HEK293T (cell line): ENCODE data around the gene SCAI.
A peak's percentile ranks its signal among the peaks of the same experiment; 100 is the strongest.

ENCODE experiments used
- CTCF ChIA-PET: fragments of 350-600 bp; formaldehyde crosslinking; extraction: SDS; loops from one replicate; lab custom pipeline; 2021; ENCODE audit warnings: antibody characterized with exemption, inconsistent platforms; lab: Yijun Ruan, JAX
- POLR2A ChIA-PET: fragments of 350-600 bp; formaldehyde crosslinking; extraction: SDS; loops from one replicate; lab custom pipeline; 2020; ENCODE audit warnings: antibody characterized with exemption, inconsistent platforms; lab: Yijun Ruan, JAX
- DNase-seq: peaks from one replicate; pipeline ENCODE4 v3.0.0; 2012; ENCODE audit warnings: mixed read lengths; ENCODE audit errors: extremely low spot score
- ARNT ChIP-seq: fragments of 450-650 bp; IDR thresholded peaks from 2 replicates; pipeline ENCODE4 v1.6.1; 2017; ENCODE audit warnings: mild to moderate bottlenecking
- BHLHE40 ChIP-seq: fragments of 450-650 bp; IDR thresholded peaks from 2 replicates; pipeline ENCODE4 v1.6.1; 2016; ENCODE audit warnings: mild to moderate bottlenecking, moderate library complexity, borderline replicate concordance
- CTBP1 ChIP-seq: fragments of 450-650 bp; IDR thresholded peaks from 2 replicates; pipeline ENCODE4 v1.6.1; 2016; ENCODE audit warnings: borderline replicate concordance
- ELF4 ChIP-seq: fragments of 450-650 bp; IDR thresholded peaks from 2 replicates; pipeline ENCODE4 v1.6.1; 2017; ENCODE audit warnings: antibody characterized with exemption
- FOXA1 ChIP-seq: fragments of 450-650 bp; IDR thresholded peaks from 2 replicates; pipeline ENCODE4 v1.6.1; 2016; ENCODE audit warnings: mild to moderate bottlenecking
- FOXK2 ChIP-seq: fragments of 450-650 bp; IDR thresholded peaks from 2 replicates; pipeline ENCODE4 v1.6.1; 2016; ENCODE audit warnings: mild to moderate bottlenecking
- FOXM1 ChIP-seq: fragments of 450-650 bp; IDR thresholded peaks from 2 replicates; pipeline ENCODE4 v1.6.1; 2017; ENCODE audit warnings: mild to moderate bottlenecking, borderline replicate concordance
- HDGF ChIP-seq: fragments of 450-650 bp; IDR thresholded peaks from 2 replicates; pipeline ENCODE4 v1.6.1; 2017; ENCODE audit warnings: antibody characterized with exemption, borderline replicate concordance
- L3MBTL2 ChIP-seq: fragments of 450-650 bp; conservative IDR thresholded peaks from 2 replicates; pipeline ENCODE4 v1.6.1; 2016; ENCODE audit warnings: mild to moderate bottlenecking
- LEF1 ChIP-seq: fragments of 450-650 bp; IDR thresholded peaks from 2 replicates; pipeline ENCODE4 v1.6.1; 2017; ENCODE audit warnings: mild to moderate bottlenecking, borderline replicate concordance
- NFRKB ChIP-seq: fragments of 450-650 bp; IDR thresholded peaks from 2 replicates; pipeline ENCODE4 v1.6.1; 2016; ENCODE audit warnings: mild to moderate bottlenecking, moderate library complexity
- PKNOX1 ChIP-seq: fragments of 450-650 bp; IDR thresholded peaks from 2 replicates; pipeline ENCODE4 v1.6.1; 2016
- SP1 ChIP-seq: fragments of 450-650 bp; IDR thresholded peaks from 2 replicates; pipeline ENCODE4 v1.6.1; 2017
- SUZ12 ChIP-seq: fragments of 450-650 bp; IDR thresholded peaks from 2 replicates; pipeline ENCODE4 v1.6.1; 2016; ENCODE audit warnings: mild to moderate bottlenecking
- TARDBP ChIP-seq: fragments of 450-650 bp; IDR thresholded peaks from 2 replicates; pipeline ENCODE4 v1.6.1; 2016
- ZNF384 ChIP-seq: fragments of 450-650 bp; IDR thresholded peaks from 2 replicates; pipeline ENCODE4 v1.6.1; 2016

The SCAI gene

GRCh38 chr9:124897570-124898460, 245.5 kb downstream of the SCAI start:
- no peak for DNase-seq
- CTCF ChIA-PET: no interaction called here

DNA sequence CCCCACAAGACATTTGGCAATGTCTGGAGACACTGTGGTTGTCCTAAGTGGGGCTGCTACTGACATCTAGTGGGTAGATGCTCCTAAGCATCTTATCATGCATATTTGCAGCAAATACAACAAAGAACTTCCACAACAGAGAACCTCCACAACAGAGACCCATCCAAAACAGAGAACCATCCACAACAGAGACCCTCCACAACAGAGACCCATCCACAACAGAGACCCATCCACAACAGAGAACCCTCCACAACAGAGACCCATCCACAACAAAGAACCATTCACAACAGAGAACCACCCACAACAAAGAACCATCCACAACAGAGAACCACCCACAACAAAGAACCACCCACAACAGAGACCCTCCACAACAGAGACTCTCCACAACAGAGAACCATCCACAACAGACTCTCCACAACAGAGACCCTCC, 248.6 kb downstream of the SCAI start:
- peak; percentile 18 for DNase-seq
- CTCF ChIA-PET: interaction anchor here (1.2 kb wide), 1 partner anchor 115 kb away, joined by 3 read pairs; no protein-coding TSS in a partner anchor
- POLR2A ChIA-PET: no interaction called here
- TF ChIP-seq HDGF (no peak), L3MBTL2 (no peak), ELF4 (no peak), NFRKB (no peak), FOXA1 (no peak), ZNF384 (no peak), SP1 (no peak), BHLHE40 (no peak), LEF1 (no peak), TARDBP (no peak), FOXK2 (no peak), CTBP1 (no peak), SUZ12 (no peak), ARNT (no peak), FOXM1 (no peak), PKNOX1 (no peak)

More at GRCh38 chr9:124897570-124898460, 245.5 kb downstream of the SCAI start:
- POLR2A ChIA-PET: interaction anchor here (0.7 kb wide), 1 partner anchor 343 kb away, joined by 3 read pairs; the partner anchor contains the start of gene HSPA5
- TF ChIP-seq ZNF384 (no peak), L3MBTL2 (no peak), FOXK2 (no peak)

- ChIA-PET POLR2A (no interaction called here), CTCF (interaction anchor here (1.2 kb wide), 1 partner anchor 115 kb away, joined by 3 read pairs; no protein-coding TSS in a partner anchor)
- no peak for DNase-seq
- no peak for TF ChIP-seq BHLHE40
- TF ChIP-seq TARDBP: no peak
- no peak for TF ChIP-seq SP1
- TF ChIP-seq FOXK2: no peak
- no peak for TF ChIP-seq LEF1
- no peak for TF ChIP-seq ELF4
- no peak for TF ChIP-seq ZNF384
Observed at GRCh38 chr9:124894035-124894740, 249.1 kb downstream of the SCAI start.
